Activated CD4-positive, alpha-beta memory T cell treated with anti-CD3 and anti-CD28 coated beads, Interleukin-2, amount 10 ng/mL, durations not matched to agents 7 days and 5 days (primary cell): Measurements from ENCODE around the gene SMIM41. TPM values are rescaled to one million over a fixed set of nuclear protein-coding genes. Genes with fewer than 3 reads are reported as not detected.
"Not testable (repeated sequence)": the region's sequence is repeated elsewhere in the genome, so short reads cannot be mapped to it uniquely, and the experiment has no call there.

Source experiments
- CTCF ChIA-PET: fragments of 350-600 bp; sonication (Branson Sonifier 250); formaldehyde crosslinking; loops from one replicate; lab custom pipeline; 2021; ENCODE audit warnings: antibody characterized with exemption, inconsistent platforms; lab: Charles Lee
- POLR2A ChIA-PET: fragments of 350-600 bp; sonication (Branson Sonifier 250); formaldehyde crosslinking; loops from one replicate; lab custom pipeline; 2021; ENCODE audit warnings: antibody characterized with exemption; lab: Charles Lee
- DNase-seq: peaks from one replicate; pipeline ENCODE4 v3.0.0-alpha.2; 2020
- H3K27ac Mint-ChIP-seq: one replicate; pipeline ENCODE4 v1.8.0; 2021; ENCODE audit warnings: mild to moderate bottlenecking, mixed read lengths
- H3K27me3 Mint-ChIP-seq: one replicate; pipeline ENCODE4 v1.8.0; 2021; ENCODE audit warnings: mixed read lengths
- H3K36me3 Mint-ChIP-seq: one replicate; pipeline ENCODE4 v1.8.0; 2021; ENCODE audit warnings: low read depth, mixed read lengths
- H3K4me1 Mint-ChIP-seq: one replicate; pipeline ENCODE4 v1.8.0; 2021; ENCODE audit warnings: mixed read lengths
- H3K4me3 Mint-ChIP-seq: one replicate; pipeline ENCODE4 v1.8.0; 2021; ENCODE audit warnings: mild to moderate bottlenecking, mixed read lengths
- H3K9me3 Mint-ChIP-seq: one replicate; pipeline ENCODE4 v1.8.0; 2021; ENCODE audit warnings: mixed read lengths
- total RNA-seq, 2 experiments: library from RNA; stranded (reverse); gene quantifications; one replicate each; pipeline ENCODE4 v1.2.3, GENCODE V29; 2021

SMIM41 gene
- total RNA-seq, 2 experiments from 2014 or later, result not detected

DNA sequence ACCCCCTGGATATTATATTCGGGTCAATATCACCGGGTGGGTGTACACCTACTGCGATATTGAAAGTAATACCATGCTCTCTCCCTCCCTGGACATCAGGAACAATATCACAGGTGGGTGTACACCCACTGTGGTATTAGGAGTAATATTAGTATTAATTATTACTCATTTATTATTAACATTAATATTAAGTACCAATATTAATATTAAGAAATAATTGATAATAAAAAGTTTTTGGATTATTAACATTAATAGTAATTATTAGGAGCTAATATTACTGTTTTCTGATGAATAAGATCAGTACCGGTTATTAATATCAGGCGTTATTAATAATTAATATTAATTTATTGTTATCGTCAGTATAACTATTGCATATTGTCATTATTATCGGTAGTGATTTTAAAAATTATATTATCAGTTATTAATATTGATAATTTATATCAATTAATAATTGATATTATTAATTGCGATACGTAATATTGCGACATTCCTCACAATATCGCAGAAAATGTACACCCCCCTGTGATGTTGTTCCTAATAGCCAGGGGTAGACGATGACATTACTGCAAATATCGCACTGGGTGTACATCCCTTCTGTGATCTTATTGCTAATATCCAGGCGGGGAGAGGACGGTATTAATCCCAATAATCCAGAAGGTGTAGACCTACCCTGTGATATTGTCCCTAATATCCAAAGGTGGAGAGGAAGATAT is 17.0 kb downstream of the SMIM41 start:
- no peak overlapping the region for H3K27ac Mint-ChIP-seq
- CTCF ChIA-PET, result no interaction called here

DNA sequence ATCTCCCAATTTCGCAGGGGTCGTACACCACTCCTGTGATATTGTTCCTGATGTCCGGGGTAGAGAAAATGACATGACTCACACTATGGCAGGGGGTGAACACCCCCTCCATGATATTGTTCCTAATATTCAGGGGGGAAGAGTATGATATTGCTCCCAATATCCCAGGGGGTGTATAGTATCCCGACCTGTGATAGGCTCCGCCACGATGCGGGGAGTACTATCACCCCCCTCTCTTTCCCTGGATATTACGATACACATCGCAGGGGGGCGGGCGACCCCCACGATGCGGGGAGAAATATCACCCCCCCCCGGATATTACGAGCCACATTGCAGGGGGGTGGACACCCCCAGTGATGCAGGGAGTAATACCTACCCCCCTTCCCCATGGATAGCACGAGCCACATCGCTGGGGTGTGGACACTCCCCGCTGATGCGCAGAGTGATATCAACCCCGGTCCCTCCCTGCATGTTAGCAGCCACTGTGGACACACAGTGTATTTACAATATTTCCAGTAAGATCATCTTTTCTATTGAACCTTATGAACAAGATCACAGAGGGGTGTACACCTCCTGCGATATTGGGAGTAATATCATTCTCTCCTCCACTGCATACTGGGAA is 17.7 kb downstream of the SMIM41 start:
- H3K27me3 Mint-ChIP-seq, result peaks cover 24% of the 10 kb centered on the region

More for the DNA sequence above, 17.0 kb downstream of the SMIM41 start:
- H3K4me1 Mint-ChIP-seq, result no peaks in the 10 kb centered on the region
- no peaks in the 10 kb centered on the region for H3K36me3 Mint-ChIP-seq
- no peak overlapping the region for H3K4me3 Mint-ChIP-seq
- peaks cover 26% of the 10 kb centered on the region for H3K27me3 Mint-ChIP-seq
- H3K9me3 Mint-ChIP-seq, result no peaks in the 10 kb centered on the region
- DNase-seq, result no peak
- POLR2A ChIA-PET, result no interaction called here

DNA sequence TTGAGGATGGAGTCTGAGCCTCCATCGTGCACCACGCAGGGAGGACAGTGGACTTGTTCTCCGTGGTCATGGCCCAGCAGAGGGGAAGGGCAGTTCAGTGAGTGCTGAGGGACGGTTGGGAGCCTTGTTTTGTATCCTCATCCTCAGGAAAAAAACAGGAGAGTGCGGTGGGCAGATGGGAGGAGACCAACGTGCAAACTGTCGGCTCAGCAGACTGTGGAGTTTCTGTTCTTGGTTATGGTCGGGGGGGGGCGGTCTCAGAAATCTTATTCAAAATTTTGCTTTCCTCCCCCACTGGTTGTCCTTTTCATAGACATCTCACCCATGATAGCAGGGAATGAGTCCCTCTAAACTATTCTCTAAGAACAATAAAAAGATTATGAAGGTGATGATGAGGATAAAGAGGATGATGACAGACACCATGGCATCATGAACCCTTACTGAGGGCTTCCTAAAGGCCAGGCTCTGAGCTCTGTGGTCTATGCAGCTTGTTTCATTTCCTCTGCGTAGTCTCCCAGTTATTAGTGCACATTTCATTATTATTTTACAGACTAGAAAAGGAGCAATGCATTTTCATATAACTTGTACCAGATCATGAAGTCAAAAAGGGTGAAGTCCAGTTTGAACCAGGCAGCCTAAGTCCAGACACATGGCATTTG is 25.1 kb downstream of the SMIM41 start:
- H3K27me3 Mint-ChIP-seq, result peaks cover 45% of the 10 kb centered on the region
- H3K27ac Mint-ChIP-seq, H3K4me1 Mint-ChIP-seq, H3K9me3 Mint-ChIP-seq, H3K4me3 Mint-ChIP-seq, POLR2A ChIA-PET, CTCF ChIA-PET, H3K36me3 Mint-ChIP-seq, DNase-seq: not testable (repeated sequence)

More for the DNA sequence above, 17.7 kb downstream of the SMIM41 start:
- DNase-seq, result no peak
- H3K9me3 Mint-ChIP-seq, result no peaks in the 10 kb centered on the region
- no peaks in the 10 kb centered on the region for H3K36me3 Mint-ChIP-seq
- no peak overlapping the region for H3K27ac Mint-ChIP-seq
- H3K4me1 Mint-ChIP-seq, result no peaks in the 10 kb centered on the region
- CTCF ChIA-PET, result no interaction called here
- POLR2A ChIA-PET, result no interaction called here
- H3K4me3 Mint-ChIP-seq, result no peak overlapping the region

DNA sequence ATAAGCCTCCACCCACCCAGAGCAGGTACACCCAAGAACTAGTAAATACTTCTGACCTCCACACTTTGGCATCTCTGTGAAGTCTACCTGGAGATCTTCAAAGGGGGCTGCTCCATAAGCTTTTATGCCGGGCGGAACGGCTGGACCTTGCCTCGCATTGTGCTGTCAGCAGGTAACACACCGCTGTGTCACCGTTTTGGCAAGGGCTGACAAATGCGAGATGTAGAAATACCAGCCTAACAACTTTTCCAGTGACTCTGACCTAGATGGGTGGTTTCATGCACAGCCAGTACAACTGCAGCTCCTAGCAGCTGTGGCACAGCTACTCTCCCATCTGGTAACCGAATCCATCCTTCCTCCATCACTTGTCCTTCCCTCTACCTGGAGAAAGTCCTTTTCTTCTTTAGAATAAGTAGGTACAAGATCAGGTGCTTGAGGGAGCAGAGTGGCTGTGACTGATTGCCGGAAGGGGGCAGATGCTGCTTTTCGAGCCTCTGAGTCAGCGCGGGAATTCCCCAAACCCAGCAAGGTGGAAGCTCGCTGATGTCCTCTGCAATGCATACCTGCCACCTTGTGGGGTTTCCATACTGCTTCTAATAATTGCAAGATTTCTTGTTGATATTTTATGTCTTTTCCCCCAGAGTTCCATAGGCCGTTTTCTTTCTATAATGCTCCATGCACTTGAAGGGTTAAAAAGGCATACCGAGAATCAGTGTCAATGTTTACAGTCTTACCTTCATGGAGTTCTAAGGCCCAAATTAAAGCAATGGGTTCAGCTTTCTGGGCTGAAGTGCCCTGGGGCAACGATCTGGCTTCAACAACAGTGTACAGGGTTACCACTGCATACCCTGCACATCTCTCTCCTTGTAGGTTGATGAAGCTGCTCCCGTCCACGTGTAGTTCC is 37.0 kb downstream of the SMIM41 start:
- H3K4me3 Mint-ChIP-seq, H3K27me3 Mint-ChIP-seq, H3K9me3 Mint-ChIP-seq, H3K36me3 Mint-ChIP-seq, H3K27ac Mint-ChIP-seq: not testable (repeated sequence)
- peaks cover 30% of the 10 kb centered on the region for H3K4me1 Mint-ChIP-seq
- POLR2A ChIA-PET, result interaction anchor here (1.3 kb wide), 1 partner anchor 91 kb away, joined by 3 read pairs; no protein-coding TSS in a partner anchor
- DNase-seq, result peak; percentile 67
- CTCF ChIA-PET, result interaction anchor here (0.7 to 11.0 kb wide), 4 partner anchors 26 to 146 kb away, joined by 3 to 154 read pairs (median 4); partner anchors contain the start of gene ATG101

DNA sequence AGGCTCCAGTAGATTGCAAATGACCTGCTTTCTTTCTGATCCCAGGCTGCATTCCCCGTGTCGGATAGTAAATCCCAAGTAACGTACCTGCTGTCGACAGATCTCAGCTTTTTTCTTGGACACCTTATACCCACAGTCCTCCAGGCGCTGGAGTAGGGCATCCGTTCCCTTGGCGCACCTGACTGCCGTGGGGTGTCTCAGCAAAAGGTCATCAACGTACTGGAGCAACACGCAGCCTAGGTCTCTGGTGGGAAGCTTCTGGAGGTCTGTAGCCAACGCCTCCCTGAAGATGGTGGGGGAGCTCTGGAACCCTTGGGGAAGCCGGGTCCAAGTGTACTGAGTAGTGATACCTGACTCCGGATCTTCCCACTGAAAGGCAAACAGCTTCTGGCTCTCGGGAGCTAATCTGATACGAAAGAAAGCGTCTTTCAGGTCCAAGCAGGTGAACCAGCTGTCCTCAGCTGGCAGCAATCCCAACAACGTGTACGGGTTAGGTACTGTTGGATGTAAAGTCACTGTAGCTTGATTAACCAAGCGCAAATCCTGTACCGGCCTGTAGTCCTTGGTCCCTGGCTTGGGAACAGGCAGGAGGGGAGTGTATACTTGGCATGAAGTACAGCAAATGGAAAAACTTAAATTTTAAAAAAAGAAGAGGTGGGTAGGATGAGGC is 38.4 kb downstream of the SMIM41 start:
- H3K36me3 Mint-ChIP-seq, H3K27ac Mint-ChIP-seq, H3K9me3 Mint-ChIP-seq, H3K27me3 Mint-ChIP-seq, DNase-seq, POLR2A ChIA-PET, H3K4me3 Mint-ChIP-seq: not testable (repeated sequence)
- peaks cover 31% of the 10 kb centered on the region for H3K4me1 Mint-ChIP-seq
- CTCF ChIA-PET, result interaction anchor here (0.6 to 11.0 kb wide), 8 partner anchors 10 to 96 kb away, joined by 3 to 154 read pairs (median 4); partner anchors contain the start of gene ATG101

DNA sequence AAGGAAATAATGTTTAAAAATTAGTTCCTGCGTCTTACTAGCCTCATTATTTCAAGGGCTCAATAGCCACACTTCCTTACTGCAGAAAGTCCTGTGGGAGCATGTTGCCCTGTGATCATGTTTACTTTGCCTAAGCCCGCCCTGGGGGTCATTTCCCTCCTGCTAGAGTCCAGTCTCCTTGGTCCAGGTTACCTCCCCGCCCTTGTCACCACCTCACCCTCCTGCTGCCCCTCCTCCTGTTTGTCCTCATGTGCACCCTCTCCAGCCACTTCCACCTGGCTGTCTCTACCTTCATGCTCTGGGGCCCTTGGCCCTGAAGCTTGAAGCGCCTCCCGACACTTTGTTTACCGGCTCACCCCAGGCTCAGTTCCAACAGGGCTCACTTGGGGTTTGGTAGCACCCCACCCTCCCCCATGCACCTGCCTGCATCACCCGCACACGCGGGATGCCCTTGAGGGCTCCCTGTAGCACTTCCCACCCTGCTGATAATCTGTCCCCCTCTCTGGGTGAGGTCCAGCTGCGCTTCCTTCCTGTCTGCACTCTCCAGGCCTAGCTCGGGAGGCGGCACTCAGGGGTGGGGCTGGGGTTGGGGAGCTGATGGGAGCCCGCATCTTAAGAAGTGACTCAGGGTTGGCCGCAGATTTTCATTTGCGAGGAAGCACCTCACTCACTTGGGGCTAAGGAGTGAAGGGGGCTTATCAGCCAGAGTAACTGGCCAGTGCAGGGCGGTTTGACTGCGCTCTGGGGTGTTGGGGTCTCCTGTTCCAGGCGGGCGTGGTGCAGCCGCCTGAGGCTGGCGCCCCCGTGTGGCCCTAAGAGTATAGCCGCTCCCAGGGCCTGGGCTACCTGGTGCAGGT is 40.1 kb downstream of the SMIM41 start:
- ChIA-PET POLR2A (interaction anchor here (1.1 kb wide), 1 partner anchor 94 kb away, joined by 4 read pairs; no protein-coding TSS in a partner anchor), CTCF (interaction anchor here (0.6 to 11.0 kb wide), 13 partner anchors 9 to 859 kb away, joined by 3 to 154 read pairs (median 4); partner anchors contain the start of genes ATG101 and TAMALIN)
- H3K27ac Mint-ChIP-seq, result no peak overlapping the region

DNA sequence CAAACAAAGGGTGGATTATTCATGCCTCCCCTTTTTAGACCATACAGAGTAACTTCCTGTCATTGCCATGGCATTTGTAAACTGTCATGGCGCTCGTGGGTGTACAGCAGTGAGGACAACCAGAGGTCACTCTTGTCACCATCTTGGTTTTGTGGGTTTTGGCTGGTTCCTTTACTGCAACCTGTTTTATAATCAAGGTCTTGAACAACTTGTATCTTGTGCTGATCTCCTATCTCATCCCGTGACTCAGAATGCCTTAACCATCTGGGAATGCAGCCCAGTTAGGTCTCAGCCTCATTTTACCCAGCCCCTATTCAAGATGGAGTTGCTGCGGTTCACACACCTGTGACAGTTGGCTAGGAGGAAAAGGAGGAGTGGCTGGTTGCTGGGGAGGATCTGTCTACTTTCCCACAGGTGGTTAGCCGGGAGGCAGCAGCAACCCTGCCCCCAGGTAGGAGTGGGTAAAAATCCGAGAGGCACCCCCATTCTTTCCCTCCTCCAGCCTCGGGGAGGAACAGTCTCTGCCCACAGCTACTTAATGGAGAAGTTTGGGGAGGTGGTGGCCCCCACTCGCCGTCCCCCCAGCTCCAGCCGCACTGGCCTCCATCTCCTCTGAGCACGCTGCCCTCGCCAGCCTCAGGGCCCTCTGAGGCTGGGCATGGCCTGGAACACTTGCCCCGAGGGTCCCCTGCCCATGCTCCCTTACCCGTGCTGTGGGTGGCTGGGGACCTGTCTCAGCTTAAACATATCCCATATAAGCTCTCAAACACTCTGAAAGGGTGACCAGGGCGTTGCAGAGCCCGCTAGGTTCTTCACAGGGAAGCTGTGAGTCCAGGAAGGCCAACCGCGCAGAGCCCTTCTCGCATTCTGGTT is 41.7 kb downstream of the SMIM41 start:
- no peak overlapping the region for H3K27ac Mint-ChIP-seq
- DNase-seq, result no peak
- H3K4me3 Mint-ChIP-seq, result no peak overlapping the region
- H3K36me3 Mint-ChIP-seq, result no peaks in the 10 kb centered on the region
- ChIA-PET CTCF (interaction anchor here (0.6 to 11.0 kb wide), 13 partner anchors 8 to 388 kb away, joined by 3 to 154 read pairs (median 4); partner anchors contain the start of genes ATG101 and TAMALIN), POLR2A (interaction anchor here (0.6 to 2.2 kb wide), 5 partner anchors 26 to 98 kb away, joined by 3 to 5 read pairs (median 3); no protein-coding TSS in a partner anchor)
- peaks cover 12% of the 10 kb centered on the region for H3K27me3 Mint-ChIP-seq
- no peaks in the 10 kb centered on the region for H3K9me3 Mint-ChIP-seq
- peaks cover 28% of the 10 kb centered on the region for H3K4me1 Mint-ChIP-seq

More for the DNA sequence above, 40.1 kb downstream of the SMIM41 start:
- H3K36me3 Mint-ChIP-seq, result no peaks in the 10 kb centered on the region
- peaks cover 31% of the 10 kb centered on the region for H3K4me1 Mint-ChIP-seq
- no peak overlapping the region for H3K4me3 Mint-ChIP-seq
- no peaks in the 10 kb centered on the region for H3K9me3 Mint-ChIP-seq
- DNase-seq, result peak; percentile 41
- peaks cover 12% of the 10 kb centered on the region for H3K27me3 Mint-ChIP-seq

DNA sequence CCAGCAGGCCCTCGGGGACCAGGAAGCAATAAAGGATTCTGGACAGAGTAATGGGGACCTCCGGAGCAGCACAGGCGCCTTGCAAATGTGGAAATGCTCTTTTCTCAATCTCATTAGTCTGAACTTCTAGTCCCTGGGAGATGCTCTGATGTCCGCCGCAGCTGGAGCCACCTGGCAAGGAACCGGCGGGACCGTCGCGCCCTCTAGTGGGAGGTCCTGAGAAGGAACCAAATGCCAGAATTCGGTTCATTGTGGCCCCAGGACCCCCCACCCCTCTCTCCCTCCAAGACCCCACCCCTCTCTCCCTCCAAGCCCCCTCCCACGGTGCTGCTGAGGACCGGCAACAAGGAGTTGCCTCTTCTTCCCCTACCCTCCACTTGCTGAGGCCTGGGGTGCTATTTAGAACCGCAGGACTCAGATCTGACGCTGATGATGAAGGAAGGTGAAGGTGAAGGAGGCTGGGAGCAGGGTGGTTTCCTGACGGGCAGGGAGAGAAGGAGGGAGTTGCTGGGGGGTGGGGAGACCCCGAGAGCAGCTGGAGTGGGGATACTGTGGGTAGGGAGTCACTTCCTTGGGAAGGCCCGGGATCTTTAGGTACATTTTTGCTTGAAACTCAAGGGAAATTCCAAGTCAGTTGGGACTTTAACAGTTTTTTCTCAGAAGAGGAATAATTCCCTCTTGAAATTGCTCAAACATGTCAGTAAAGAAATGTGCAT is 42.5 kb downstream of the SMIM41 start:
- ChIA-PET POLR2A (interaction anchor here (0.6 to 2.2 kb wide), 5 partner anchors 25 to 99 kb away, joined by 3 to 5 read pairs (median 3); no protein-coding TSS in a partner anchor), CTCF (interaction anchor here (0.7 to 11.0 kb wide), 9 partner anchors 11 to 206 kb away, joined by 3 to 154 read pairs (median 4); partner anchors contain the start of gene ATG101)
- Mint-ChIP-seq H3K27me3 (peaks cover 15% of the 10 kb centered on the region), H3K27ac (no peak overlapping the region), H3K4me1 (peaks cover 20% of the 10 kb centered on the region), H3K9me3 (no peaks in the 10 kb centered on the region), H3K4me3 (no peak overlapping the region), H3K36me3 (no peaks in the 10 kb centered on the region)
- DNase-seq, result peak; percentile 71

DNA sequence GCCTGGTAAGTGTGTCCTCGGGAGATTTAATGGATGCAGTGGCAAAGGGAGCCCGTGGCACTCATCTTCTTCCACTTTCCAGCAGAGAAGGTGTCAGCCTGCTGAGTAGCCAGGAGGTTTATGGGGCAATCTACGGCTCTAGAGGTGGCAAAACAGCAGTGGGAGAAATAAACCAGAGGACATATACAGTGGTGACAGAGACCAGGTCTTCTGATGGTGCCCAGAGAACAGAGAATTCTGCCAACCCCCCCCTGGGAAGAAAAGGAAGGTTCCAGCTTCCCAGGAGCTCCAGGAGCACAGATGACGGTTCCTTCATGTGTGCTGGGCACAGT is 43.0 kb downstream of the SMIM41 start:
- Mint-ChIP-seq H3K36me3 (no peaks in the 10 kb centered on the region), H3K27ac (no peak overlapping the region), H3K4me3 (no peak overlapping the region), H3K4me1 (peaks cover 17% of the 10 kb centered on the region), H3K27me3 (peaks cover 20% of the 10 kb centered on the region), H3K9me3 (no peaks in the 10 kb centered on the region)
- DNase-seq, result no peak
- POLR2A ChIA-PET, result interaction anchor here (2.2 kb wide), 1 partner anchor 25 kb away, joined by 5 read pairs; no protein-coding TSS in a partner anchor
- CTCF ChIA-PET, result interaction anchor here (0.7 to 11.0 kb wide), 7 partner anchors 10 to 206 kb away, joined by 3 to 154 read pairs (median 4); no protein-coding TSS in a partner anchor

DNA sequence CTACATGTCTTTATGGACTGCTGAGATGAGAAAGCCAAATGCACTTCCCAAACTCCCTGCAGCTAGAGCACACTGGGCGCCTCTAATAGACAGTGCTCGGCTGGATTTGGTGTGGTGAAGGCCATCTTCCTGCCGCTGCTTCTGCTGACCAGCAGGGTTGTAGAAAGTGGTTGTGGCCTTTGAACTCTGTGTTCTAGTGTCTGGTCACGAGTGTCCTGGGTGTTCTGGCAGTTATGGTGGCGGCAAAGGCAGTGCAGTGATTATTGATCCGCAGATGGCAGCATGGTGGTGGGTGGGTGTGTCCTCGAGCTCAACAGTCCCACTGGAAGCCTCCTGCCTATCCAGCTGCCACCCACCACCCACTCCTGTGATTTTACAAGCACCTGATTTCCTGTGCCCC is 43.4 kb downstream of the SMIM41 start:
- H3K4me1 Mint-ChIP-seq, result peaks cover 17% of the 10 kb centered on the region
- H3K27me3 Mint-ChIP-seq, result peaks cover 22% of the 10 kb centered on the region
- H3K36me3 Mint-ChIP-seq, result no peaks in the 10 kb centered on the region
- no peaks in the 10 kb centered on the region for H3K9me3 Mint-ChIP-seq
- CTCF ChIA-PET, result interaction anchor here (0.6 to 11.0 kb wide), 6 partner anchors 10 to 130 kb away, joined by 3 to 154 read pairs (median 3); no protein-coding TSS in a partner anchor
- H3K4me3 Mint-ChIP-seq, result no peak overlapping the region
- POLR2A ChIA-PET, result interaction anchor here (2.2 kb wide), 1 partner anchor 24 kb away, joined by 5 read pairs; no protein-coding TSS in a partner anchor
- DNase-seq, result no peak
- no peak overlapping the region for H3K27ac Mint-ChIP-seq
